Sigmoid colon (tissue), 3 donors: ENCODE data around the gene PARVG.

Experiments
- POLR2A ChIP-seq, 2 donors: fragments of 450-650 bp; IDR thresholded peaks; one replicate each; pipeline ENCODE4 v1.6.1; 2016; ENCODE audit warnings: antibody characterized with exemption in 2 of 2, mild to moderate bottlenecking in 2 of 2, moderate library complexity in 2 of 2
- TF ChIP-seq, protein P1 (sequence below), 4 experiments: fragments of 450-650 bp in 3 of 4; fragments of 200-600 bp in 1 of 4; IDR thresholded peaks; one replicate each; pipeline ENCODE4 v1.5.1; 2016 to 2019; ENCODE audit warnings: antibody characterized with exemption in 4 of 4, mild to moderate bottlenecking in 3 of 4, moderate library complexity in 2 of 4

DNA sequence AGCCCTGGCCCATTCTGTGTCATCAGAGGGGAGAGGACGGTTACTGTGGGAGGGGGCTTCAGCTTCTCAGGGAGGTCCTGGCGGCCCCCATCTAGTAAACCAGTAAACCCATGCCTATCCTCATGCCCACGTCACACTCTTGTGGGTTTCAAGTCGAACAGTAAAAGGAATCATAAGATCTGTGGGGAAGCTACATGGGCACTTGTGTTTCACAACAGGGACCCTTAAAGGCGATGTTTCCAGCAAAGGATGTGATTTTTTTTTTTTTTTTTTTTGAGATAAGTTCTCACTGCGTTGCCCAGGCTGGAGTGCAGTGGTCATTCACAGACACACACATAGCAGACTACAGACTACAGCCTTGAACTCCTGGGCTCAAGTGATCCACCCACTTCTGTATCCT lies 9.2 kb upstream of the PARVG start:
- TF ChIP-seq, protein P1, sequence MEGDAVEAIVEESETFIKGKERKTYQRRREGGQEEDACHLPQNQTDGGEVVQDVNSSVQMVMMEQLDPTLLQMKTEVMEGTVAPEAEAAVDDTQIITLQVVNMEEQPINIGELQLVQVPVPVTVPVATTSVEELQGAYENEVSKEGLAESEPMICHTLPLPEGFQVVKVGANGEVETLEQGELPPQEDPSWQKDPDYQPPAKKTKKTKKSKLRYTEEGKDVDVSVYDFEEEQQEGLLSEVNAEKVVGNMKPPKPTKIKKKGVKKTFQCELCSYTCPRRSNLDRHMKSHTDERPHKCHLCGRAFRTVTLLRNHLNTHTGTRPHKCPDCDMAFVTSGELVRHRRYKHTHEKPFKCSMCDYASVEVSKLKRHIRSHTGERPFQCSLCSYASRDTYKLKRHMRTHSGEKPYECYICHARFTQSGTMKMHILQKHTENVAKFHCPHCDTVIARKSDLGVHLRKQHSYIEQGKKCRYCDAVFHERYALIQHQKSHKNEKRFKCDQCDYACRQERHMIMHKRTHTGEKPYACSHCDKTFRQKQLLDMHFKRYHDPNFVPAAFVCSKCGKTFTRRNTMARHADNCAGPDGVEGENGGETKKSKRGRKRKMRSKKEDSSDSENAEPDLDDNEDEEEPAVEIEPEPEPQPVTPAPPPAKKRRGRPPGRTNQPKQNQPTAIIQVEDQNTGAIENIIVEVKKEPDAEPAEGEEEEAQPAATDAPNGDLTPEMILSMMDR (IDR thresholded peaks at IDR 0.05): no peak
- no peak for TF ChIP-seq POLR2A (IDR thresholded peaks at IDR 0.05)
